Measurements from ENCODE around the gene ARHGEF17. TPM values are rescaled to one million over a fixed set of nuclear protein-coding genes. Genes with fewer than 3 reads are reported as not detected.

ARHGEF17 gene
- total RNA-seq, 1 experiment from 2014 or later = 24.0 TPM

DNA sequence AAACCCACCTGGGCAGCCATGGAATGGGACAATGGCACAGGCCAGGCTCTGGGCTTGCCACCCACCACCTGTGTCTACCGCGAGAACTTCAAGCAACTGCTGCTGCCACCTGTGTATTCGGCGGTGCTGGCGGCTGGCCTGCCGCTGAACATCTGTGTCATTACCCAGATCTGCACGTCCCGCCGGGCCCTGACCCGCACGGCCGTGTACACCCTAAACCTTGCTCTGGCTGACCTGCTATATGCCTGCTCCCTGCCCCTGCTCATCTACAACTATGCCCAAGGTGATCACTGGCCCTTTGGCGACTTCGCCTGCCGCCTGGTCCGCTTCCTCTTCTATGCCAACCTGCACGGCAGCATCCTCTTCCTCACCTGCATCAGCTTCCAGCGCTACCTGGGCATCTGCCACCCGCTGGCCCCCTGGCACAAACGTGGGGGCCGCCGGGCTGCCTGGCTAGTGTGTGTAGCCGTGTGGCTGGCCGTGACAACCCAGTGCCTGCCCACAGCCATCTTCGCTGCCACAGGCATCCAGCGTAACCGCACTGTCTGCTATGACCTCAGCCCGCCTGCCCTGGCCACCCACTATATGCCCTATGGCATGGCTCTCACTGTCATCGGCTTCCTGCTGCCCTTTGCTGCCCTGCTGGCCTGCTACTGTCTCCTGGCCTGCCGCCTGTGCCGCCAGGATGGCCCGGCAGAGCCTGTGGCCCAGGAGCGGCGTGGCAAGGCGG, 11.4 kb upstream of the ARHGEF17 start:
- no peaks in the 10 kb centered on the region for H3K36me3 ChIP-seq (ENCODE audit: insufficient read depth, low read length, poor library complexity, severe bottlenecking)
- no peaks in the 10 kb centered on the region for H3K9me3 ChIP-seq (ENCODE audit: low read depth, low read length, poor library complexity, severe bottlenecking)
- intact Hi-C loops (cut with micrococcal nuclease; ENCODE audit: unreplicated experiment) = no loop called here
- H3K27ac ChIP-seq (ENCODE audit: low read depth, low read length, poor library complexity, severe bottlenecking) = no peak overlapping the region
- H3K27me3 ChIP-seq (replicated peaks; ENCODE audit: insufficient read depth, low read depth, low read length, poor library complexity) = no peaks in the 10 kb centered on the region
- no peak overlapping the region for H3K4me3 ChIP-seq (ENCODE audit: low read depth, low read length, poor library complexity, severe bottlenecking)
- POLR2A ChIA-PET (ENCODE audit: low non-redundant PET) = interaction anchor here (0.6 kb wide), 1 partner anchor 11 kb away, joined by 10 read pairs; no protein-coding TSS in a partner anchor
- peaks cover 4% of the 10 kb centered on the region for H3K4me1 ChIP-seq (ENCODE audit: insufficient read depth, low read length, poor library complexity, severe bottlenecking)
- BruUV-seq (replicated peaks) = no TSS peak
- DNase-seq (ENCODE audit: low spot score) = no peak
- TF ChIP-seq CTCF (conservative IDR thresholded peaks at IDR 0.05; ENCODE audit: low read depth, low read length) = no peak
- TF ChIP-seq EZH2 (IDR thresholded peaks at IDR 0.05; ENCODE audit: borderline replicate concordance, low read depth, low read length, poor library complexity, severe bottlenecking) = no peak
- CTCF ChIA-PET = interaction anchor here (1.3 kb wide), 1 partner anchor 39 kb away, joined by 8 read pairs; no protein-coding TSS in a partner anchor

GRCh38 chr11:73297231-73297590, 10.9 kb upstream of the ARHGEF17 start:
- intact Hi-C loops (cut with micrococcal nuclease; ENCODE audit: unreplicated experiment) = no loop called here
- H3K36me3 ChIP-seq (ENCODE audit: insufficient read depth, low read length, poor library complexity, severe bottlenecking) = no peaks in the 10 kb centered on the region
- peaks cover 4% of the 10 kb centered on the region for H3K4me1 ChIP-seq (ENCODE audit: insufficient read depth, low read length, poor library complexity, severe bottlenecking)
- CTCF ChIA-PET = interaction anchor here (1.3 kb wide), 1 partner anchor 38 kb away, joined by 8 read pairs; no protein-coding TSS in a partner anchor
- H3K4me3 ChIP-seq (ENCODE audit: low read depth, low read length, poor library complexity, severe bottlenecking) = no peak overlapping the region
- no peak overlapping the region for H3K27ac ChIP-seq (ENCODE audit: low read depth, low read length, poor library complexity, severe bottlenecking)
- TF ChIP-seq EZH2 (IDR thresholded peaks at IDR 0.05; ENCODE audit: borderline replicate concordance, low read depth, low read length, poor library complexity, severe bottlenecking) (no peak), CTCF (conservative IDR thresholded peaks at IDR 0.05; ENCODE audit: low read depth, low read length) (no peak)
- BruUV-seq (replicated peaks) = no TSS peak
- POLR2A ChIA-PET (ENCODE audit: low non-redundant PET) = interaction anchor here (0.6 kb wide), 1 partner anchor 10 kb away, joined by 10 read pairs; no protein-coding TSS in a partner anchor
- no peak for DNase-seq (ENCODE audit: low spot score)
- H3K9me3 ChIP-seq (ENCODE audit: low read depth, low read length, poor library complexity, severe bottlenecking) = no peaks in the 10 kb centered on the region
- H3K27me3 ChIP-seq (replicated peaks; ENCODE audit: insufficient read depth, low read depth, low read length, poor library complexity) = no peaks in the 10 kb centered on the region

DNA sequence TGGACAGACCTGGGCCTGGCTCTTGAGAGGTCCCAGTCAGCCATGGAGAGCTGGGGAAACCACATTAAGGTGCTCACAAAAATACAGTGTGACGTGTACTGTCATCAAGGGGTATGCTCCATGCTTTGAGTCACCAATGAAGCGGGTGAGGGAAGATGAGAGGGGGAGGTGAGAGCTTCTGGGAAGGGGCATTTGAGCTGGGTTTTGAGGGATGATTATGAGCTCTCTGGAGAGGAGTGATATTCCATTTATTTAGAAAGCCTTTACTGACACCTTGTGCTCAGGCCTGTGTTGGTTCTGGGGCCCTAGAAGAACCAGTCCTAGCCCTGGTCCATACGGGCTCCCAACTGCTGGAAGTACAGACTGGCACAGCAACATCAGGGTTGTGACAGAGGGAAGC, 10.4 kb upstream of the ARHGEF17 start:
- H3K27ac ChIP-seq (ENCODE audit: low read depth, low read length, poor library complexity, severe bottlenecking) = no peak overlapping the region
- H3K27me3 ChIP-seq (replicated peaks; ENCODE audit: insufficient read depth, low read depth, low read length, poor library complexity) = no peaks in the 10 kb centered on the region
- no peaks in the 10 kb centered on the region for H3K9me3 ChIP-seq (ENCODE audit: low read depth, low read length, poor library complexity, severe bottlenecking)
- no TSS peak for BruUV-seq (replicated peaks)
- CTCF ChIA-PET = interaction anchor here (0.9 to 1.3 kb wide), 2 partner anchors 9 to 38 kb away, joined by 3 to 8 read pairs; no protein-coding TSS in a partner anchor
- no peak overlapping the region for H3K4me3 ChIP-seq (ENCODE audit: low read depth, low read length, poor library complexity, severe bottlenecking)
- POLR2A ChIA-PET (ENCODE audit: low non-redundant PET) = no interaction called here
- no peak for DNase-seq (ENCODE audit: low spot score)
- peaks cover under 1% of the 10 kb centered on the region for H3K4me1 ChIP-seq (ENCODE audit: insufficient read depth, low read length, poor library complexity, severe bottlenecking)
- no peaks in the 10 kb centered on the region for H3K36me3 ChIP-seq (ENCODE audit: insufficient read depth, low read length, poor library complexity, severe bottlenecking)
- intact Hi-C loops (cut with micrococcal nuclease; ENCODE audit: unreplicated experiment) = no loop called here
- no peak for TF ChIP-seq EZH2 (IDR thresholded peaks at IDR 0.05; ENCODE audit: borderline replicate concordance, low read depth, low read length, poor library complexity, severe bottlenecking)
- no peak for TF ChIP-seq CTCF (conservative IDR thresholded peaks at IDR 0.05; ENCODE audit: low read depth, low read length)

Measured in A673 (cell line).